Fibroblast of mammary gland (primary cell): ENCODE data around the gene TMEM184B.
A peak's percentile ranks its signal among the peaks of the same experiment; 100 is the strongest.

Source experiments
- DNase-seq: peaks from one replicate; pipeline ENCODE4 v3.0.0-alpha.2; 2010; ENCODE audit warnings: low read depth
- H3K4me3 ChIP-seq: 2 replicates; pipeline ENCODE4 v1.5.1; 2011; ENCODE audit warnings: low read depth, mild to moderate bottlenecking, low read length, moderate library complexity; ENCODE audit not compliant: control insufficient read depth
- TF ChIP-seq, protein P1 (sequence below): conservative IDR thresholded peaks from 2 replicates; pipeline ENCODE4 v1.5.1; 2011; ENCODE audit warnings: low read depth, low read length, inconsistent platforms; ENCODE audit not compliant: control insufficient read depth, insufficient read depth

Gene TMEM184B

DNA sequence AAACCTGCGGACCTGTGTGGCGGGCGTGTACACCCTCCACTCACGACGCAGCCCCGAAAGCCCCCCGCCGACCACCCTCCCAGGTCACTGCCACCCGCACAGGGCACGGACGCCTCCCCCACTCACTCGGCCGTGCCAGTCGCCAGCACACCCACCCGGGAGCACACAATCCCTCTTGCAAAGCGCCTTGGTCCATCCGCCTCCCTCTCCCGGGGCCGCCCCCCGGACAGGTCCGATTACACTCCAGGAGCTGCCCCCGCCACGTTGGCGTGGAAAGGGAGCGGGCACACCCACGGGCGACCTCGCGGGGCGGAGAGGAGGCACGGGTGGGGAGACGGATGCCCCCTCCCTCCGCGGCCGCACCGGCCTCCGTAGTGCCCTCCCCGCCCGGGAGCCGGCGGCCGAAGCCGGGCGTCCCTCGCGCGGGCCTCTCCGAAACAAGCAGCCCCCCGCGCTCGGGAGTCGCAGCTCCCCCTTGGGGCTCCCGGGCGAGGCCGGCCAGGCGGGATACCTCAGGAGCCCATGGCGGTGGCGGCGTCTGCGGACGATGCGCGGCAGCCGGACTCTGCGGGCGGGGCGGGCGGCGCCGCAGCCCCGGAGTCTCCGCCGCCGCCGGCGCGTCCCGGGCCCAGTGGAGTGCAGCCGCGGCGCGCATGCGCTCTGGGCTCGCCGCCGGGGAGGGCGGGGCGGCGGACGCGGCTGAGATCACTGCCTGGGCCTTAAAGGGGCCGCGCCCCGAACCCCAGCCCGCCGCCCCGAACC is at the start of gene TMEM184B:
Gene TMEM184B, minus strand, starts transcription at position 638 of the 762 bp plus-strand sequence. CDS start 25,049 bp downstream, outside the sequence.
- DNase-seq, result peak; percentile 56
- H3K4me3 ChIP-seq, result peak within 1 kb of the TSS; percentile 86
- TF ChIP-seq, protein P1, sequence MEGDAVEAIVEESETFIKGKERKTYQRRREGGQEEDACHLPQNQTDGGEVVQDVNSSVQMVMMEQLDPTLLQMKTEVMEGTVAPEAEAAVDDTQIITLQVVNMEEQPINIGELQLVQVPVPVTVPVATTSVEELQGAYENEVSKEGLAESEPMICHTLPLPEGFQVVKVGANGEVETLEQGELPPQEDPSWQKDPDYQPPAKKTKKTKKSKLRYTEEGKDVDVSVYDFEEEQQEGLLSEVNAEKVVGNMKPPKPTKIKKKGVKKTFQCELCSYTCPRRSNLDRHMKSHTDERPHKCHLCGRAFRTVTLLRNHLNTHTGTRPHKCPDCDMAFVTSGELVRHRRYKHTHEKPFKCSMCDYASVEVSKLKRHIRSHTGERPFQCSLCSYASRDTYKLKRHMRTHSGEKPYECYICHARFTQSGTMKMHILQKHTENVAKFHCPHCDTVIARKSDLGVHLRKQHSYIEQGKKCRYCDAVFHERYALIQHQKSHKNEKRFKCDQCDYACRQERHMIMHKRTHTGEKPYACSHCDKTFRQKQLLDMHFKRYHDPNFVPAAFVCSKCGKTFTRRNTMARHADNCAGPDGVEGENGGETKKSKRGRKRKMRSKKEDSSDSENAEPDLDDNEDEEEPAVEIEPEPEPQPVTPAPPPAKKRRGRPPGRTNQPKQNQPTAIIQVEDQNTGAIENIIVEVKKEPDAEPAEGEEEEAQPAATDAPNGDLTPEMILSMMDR, result no peak

DNA sequence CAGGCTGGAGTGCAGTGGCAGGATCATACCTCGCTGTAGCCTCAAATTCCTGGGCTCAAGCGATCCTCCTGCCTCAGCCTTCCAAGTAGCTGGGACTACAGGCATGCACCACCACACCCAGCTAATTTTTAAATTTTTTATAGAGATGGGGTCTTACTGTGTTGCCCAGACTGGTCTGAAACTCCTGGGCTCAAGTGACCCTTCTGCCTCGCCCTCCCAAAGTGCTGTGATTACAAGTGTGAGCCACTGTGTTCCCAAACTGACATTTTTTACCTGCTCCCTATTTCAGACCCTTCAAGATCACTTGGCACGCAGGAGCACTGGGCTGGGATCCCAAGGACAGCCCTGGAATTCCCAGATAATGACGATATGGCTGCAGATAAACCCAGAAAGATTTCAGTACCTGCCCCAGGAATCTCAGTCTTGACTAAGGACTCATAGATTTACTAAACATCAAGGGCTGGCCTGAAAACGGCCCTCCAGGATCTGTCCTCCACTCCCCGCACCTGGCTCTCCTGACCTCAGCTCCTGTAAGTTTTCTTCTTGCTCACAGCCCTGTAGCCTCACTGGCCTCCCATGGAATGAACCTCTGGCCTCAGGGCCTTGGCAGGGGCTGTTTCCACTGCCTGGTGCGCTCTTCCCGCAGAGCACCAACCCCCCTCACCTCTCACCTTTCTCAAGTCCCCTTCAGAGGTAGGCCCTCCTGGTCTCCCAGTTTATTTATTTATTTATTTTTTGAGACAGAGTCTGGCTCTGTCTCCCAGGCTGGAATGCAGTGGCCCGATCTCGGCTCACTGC is 48.0 kb upstream of the TMEM184B start:
- no peak overlapping the region for H3K4me3 ChIP-seq
- DNase-seq, result no peak
- TF ChIP-seq, protein P1, result no peak

DNA sequence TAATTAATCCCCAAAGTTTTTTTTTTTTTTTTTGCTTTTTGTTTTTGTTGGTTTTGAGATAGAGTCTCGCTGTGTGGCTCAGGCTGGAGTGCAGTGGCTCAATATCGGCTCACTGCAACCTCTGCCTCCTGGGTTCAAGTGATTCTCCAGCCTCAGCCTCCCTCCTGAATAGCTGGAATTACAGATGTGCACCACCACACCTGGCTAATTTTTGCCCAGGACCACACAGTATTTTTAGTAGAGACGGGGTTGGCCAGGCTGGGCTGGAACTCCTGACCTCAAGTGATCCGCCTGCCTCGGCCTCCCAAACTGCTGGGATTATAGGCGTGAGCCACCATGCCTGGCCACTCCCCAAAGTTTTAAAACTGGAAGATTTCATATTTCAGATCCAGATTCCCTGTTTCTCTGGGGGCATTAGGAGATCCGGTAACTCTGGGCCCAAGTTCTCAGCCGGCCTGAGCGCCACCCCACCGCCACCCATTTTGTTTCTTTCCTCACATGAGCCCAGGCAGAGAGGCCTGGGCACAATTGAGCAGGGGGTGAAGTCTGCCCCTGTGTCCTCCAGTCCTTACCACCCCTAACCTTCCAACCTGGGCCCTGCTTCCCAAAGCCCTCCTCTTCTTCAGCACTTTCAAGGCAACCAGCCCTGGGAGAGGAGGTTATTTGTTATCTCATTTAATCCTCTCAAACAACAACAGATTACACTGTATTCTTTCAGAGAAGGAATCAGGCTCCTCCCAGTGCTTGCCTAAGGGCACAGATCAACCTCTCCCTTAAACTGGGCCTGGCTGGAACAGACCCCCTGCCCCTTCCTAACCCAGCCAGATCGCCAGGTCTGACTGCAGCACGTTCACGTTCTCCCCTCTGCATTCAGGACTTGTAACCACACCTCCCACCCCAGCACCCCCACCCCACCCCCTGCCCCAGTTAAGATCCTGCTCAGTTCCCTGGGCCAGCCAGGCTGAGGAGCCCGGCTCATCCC is 46.3 kb upstream of the TMEM184B start:
- H3K4me3 ChIP-seq, result no peak overlapping the region
- no peak for DNase-seq
- TF ChIP-seq, protein P1, result no peak

DNA sequence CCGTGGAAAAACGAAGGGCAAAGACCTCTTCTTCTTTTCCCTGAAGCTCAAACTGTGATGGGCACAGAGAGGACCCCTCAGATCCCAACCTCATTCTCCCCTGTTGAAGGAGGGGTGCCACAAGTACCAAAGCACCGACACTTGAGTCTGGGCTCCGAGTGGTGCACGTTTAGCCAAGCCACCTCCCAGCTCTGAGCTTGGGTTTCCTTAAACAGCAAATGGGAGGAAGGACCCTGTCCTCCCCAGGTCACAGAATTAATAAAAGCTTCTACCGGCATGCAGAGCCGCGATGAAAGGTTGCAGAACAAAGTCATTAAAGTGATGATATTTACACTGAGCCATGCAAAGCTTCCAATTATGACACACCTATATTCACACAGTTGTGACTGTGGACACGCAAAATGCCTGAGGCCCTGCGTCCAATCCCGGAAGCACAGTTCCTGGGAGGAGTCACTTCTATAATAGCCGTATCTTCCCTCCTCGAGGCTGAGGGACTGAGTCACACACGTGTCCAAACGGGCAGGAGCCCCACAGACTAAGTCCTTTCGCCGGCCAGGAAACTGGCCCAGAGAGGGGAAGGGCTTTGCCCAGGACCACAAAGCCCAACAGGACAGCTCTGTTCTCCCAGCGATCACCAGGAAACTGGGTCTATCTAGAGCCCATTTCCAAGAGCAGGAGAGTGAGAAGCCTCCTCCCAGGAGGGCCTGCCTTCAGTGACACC is 45.3 kb upstream of the TMEM184B start:
- peak overlapping the region; percentile 53 for H3K4me3 ChIP-seq
- peak; percentile 92 for DNase-seq
- TF ChIP-seq, protein P1, result no peak

DNA sequence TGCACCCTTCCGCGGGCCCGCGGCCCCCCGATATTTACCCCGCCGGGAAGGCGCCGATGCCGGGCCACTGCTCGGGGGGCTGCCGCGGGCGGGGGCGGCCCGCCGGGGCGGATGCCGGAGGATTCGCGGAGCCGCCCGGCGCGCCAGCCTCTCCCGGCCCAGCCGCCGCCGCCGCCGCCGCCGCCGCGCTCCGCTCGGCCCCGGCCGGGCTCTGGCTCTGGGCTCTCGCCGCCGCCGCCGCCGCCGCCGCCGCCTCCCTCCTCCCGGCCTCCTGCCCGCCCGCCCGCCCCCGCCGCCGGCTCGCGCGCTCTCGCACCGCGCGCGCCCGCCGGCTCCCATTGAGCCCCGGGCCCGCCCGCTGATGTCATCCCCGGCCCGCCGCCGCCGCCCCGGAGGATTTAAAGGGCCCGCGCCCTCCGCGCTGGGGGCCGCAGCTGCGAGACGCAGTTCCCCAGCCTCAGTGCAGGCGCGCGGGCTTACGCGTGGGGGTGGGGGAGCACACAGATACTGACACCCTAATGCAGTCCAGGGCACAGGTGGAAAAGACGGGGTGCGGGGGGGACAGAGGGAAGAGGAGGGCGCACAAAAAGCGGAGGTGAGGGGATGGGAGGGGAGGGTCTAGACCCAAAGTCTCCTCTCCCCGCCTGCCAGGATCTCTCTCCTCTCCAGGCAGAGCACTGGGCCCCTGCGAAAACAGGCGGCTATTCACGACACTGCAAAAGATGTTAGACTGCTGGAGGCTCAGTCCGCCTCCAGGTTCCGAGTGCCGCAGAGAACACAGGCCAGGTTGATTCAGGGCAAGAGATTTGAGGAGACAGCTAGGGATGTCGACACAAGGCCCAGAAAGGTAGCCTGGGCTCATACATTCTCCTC is 44.5 kb upstream of the TMEM184B start, which contains the start of gene CSNK1E:
Gene CSNK1E, minus strand, starts transcription at position 312 of the 873 bp plus-strand sequence. CDS start 3,276 bp downstream, outside the sequence.
- peak within 1 kb of the TSS; percentile 92 for H3K4me3 ChIP-seq
- no peak for DNase-seq
- TF ChIP-seq, protein P1, result no peak
